Measurements from ENCODE around the gene ETFA.

DNA sequence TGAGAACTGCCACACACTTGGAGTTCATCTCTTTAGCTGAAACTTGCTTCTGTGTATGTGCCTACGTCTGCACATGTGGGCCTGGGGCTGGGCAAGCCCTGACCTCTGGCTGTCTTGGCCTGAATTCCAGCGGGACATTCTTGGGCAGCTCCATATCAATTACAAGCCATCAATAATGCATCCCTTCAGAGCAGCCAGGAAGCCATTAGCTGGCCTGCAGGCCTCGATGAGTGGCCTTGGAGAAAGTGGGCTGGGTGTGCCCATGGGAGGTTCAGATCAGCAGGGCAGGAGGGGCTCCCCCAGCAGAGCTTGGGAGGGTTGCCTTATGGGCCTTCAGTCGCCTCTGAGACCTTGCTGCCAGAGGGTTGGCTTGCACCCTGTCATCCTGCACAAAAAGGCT is 124.1 kb downstream of the ETFA start:
- TF ChIP-seq, protein P1, sequence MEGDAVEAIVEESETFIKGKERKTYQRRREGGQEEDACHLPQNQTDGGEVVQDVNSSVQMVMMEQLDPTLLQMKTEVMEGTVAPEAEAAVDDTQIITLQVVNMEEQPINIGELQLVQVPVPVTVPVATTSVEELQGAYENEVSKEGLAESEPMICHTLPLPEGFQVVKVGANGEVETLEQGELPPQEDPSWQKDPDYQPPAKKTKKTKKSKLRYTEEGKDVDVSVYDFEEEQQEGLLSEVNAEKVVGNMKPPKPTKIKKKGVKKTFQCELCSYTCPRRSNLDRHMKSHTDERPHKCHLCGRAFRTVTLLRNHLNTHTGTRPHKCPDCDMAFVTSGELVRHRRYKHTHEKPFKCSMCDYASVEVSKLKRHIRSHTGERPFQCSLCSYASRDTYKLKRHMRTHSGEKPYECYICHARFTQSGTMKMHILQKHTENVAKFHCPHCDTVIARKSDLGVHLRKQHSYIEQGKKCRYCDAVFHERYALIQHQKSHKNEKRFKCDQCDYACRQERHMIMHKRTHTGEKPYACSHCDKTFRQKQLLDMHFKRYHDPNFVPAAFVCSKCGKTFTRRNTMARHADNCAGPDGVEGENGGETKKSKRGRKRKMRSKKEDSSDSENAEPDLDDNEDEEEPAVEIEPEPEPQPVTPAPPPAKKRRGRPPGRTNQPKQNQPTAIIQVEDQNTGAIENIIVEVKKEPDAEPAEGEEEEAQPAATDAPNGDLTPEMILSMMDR (IDR thresholded peaks at IDR 0.05), result no peak
- no peak for TF ChIP-seq POLR2A (IDR thresholded peaks at IDR 0.05)

Measured in uterus (tissue), 2 donors.